ENCODE data around the gene C1QL1. TPM values are rescaled to one million over a fixed set of nuclear protein-coding genes. Genes with fewer than 3 reads are reported as not detected.
A peak's percentile ranks its signal among the peaks of the same experiment; 100 is the strongest.

The C1QL1 gene
- total RNA-seq, 2 donors from 2014 or later, result not detected

DNA sequence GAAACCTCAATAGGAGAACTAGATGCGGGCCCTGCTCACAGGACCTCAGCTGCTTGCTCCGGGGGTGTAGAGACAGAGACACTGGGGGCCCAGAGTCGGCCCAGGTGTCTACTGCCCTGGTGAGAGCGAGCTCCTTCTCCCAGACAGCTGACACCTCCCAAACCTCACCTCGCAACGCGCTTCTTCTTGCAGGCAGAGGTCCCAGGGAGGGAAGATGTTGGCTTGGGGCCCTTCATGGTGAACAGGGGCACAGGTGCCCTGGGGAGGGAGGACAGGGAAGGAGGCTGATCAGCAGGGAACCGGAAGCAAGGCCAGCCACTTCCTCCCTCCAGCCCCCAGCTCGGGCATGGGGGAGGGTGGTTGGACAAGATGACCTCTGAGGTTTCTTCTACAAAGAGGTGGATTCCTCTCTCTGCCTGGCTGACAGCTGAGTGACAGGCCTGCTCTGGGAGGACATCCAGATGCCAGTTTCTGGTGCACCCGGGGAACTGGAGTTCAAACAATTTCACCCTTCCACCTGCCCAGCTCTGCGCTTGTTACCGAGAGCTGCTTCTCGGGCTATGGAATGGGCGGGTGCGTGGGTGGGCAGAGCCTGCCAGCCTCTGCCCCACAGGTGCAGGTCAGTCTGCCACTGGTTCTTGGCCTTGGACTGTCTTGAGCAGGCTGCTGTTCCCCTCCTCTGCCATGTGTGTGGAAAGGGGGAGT, 41.1 kb downstream of the C1QL1 start:
- peaks cover 2% of the 10 kb centered on the region for H3K36me3 Mint-ChIP-seq (ENCODE audit: low read depth)
- ATAC-seq, result no peak
- peaks cover 10% of the 10 kb centered on the region for H3K27me3 Mint-ChIP-seq
- H3K9me3 ChIP-seq (ENCODE audit: control insufficient read depth, low read length, poor library complexity, severe bottlenecking), result no peaks in the 10 kb centered on the region
- H3K27ac Mint-ChIP-seq, result no peak overlapping the region
- no peak overlapping the region for H3K4me3 Mint-ChIP-seq
- no peak for DNase-seq
- no peaks in the 10 kb centered on the region for H3K4me1 Mint-ChIP-seq

DNA sequence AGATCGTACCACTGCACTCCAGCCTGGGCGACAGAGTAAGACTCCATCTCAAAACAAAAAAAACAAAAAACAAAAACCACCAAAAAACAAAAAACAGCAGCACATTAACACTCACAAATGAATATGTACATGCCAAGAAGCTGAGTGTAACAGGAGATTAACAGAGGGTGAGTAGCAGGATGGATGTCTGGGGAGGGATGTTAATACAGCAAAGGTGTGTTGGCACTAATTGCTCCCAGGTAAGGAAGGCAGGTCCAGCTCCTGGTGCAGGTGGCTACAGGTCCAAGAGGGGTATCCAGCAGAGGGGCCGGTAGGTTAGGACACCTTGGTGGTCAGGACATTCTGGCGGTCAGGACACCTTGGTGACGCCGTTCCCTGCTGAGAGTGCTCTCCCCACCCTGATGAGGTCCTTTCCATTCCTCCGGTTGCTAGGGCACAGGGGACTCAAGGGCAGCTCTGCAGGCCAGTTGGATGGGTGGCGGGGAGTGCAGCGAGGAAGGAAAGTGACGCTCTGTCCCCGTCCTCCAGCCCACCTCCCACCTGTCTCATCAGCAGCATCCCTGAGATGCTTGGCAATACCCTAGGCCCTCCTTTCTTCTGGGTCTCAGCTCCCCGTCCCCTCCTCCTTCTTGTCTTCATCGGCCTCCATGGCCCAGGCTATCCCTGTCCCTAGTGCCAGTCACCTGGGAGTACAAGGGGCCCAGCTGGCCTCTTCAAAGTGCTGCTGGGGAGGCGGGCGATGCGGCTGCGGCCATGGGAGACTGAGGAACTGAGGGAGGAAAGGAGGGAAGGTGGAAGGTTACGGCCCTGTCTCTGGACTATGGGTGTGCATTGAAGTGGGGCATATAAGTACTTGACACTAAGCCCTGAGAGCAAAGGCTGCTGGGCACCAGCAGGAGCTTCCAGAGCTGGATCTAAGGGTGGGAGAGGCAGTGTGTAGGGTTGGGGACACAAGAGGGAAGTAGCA, 42.1 kb downstream of the C1QL1 start:
- Mint-ChIP-seq H3K4me1 (no peaks in the 10 kb centered on the region), H3K27me3 (peaks cover 19% of the 10 kb centered on the region), H3K36me3 (ENCODE audit: low read depth) (peaks cover 2% of the 10 kb centered on the region), H3K27ac (no peak overlapping the region), H3K4me3 (no peak overlapping the region)
- no peak for DNase-seq
- no peaks in the 10 kb centered on the region for H3K9me3 ChIP-seq (ENCODE audit: control insufficient read depth, low read length, poor library complexity, severe bottlenecking)
- no peak for ATAC-seq

DNA sequence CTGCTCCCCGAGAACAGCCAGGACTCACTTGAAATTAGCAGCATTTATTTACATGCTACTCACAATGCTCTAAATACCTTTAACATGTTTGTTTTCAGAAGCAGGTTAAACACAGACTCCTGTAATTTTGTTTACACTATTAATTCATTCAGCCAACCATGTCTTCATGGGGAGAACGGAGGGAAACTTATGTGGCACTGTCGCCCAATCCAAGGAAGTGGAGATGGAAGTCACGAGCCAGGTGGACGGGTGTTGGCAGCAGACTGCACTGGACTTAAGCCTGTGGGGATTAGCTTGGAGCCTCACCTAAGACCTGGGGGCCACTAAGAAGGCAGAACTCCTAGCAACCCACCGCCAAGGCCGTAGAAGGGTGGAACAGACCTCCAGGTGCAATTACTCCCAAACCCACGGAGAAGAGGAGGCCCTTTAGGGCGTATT, 44.0 kb downstream of the C1QL1 start:
- ATAC-seq (no peak), DNase-seq (no peak)
- Mint-ChIP-seq H3K4me1 (no peaks in the 10 kb centered on the region), H3K4me3 (no peak overlapping the region), H3K27ac (peak overlapping the region; percentile 43), H3K27me3 (peaks cover 29% of the 10 kb centered on the region), H3K36me3 (ENCODE audit: low read depth) (peaks cover 2% of the 10 kb centered on the region)
- no peaks in the 10 kb centered on the region for H3K9me3 ChIP-seq (ENCODE audit: control insufficient read depth, low read length, poor library complexity, severe bottlenecking)

DNA sequence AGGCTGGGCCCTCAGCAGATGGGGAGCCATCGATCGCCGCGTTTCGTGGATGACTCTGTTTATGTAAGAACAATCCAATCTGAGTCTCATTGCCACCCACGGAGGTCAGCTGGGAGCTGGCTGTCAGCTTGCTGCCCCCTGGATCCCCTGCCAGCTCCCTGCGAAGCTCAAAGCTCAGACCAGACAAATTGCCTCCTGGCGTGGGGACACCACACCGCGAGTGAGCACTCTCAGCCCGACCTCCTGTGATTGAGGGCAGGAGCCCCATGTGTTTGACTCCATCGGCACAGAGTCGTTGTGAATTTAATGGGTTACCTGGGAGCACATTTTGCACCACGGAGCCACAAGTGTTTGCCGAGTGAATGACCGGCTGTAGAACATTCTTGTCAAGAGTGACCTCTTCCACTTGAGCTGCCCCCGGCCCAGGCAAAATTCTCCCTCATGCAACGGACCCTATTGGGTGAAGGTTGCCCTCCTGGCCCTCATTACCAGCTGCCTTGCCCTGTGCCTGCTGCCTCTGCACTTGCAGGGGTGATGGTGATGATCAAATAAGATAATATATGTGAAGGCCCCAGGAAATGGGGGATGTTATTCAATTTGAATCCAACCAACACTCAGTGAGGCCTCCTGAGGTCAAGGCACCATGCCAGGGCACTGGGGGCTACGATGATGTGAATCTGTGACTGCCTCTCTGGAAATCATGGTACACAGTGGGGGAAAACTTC, 45.2 kb downstream of the C1QL1 start:
- Mint-ChIP-seq H3K4me3 (no peak overlapping the region), H3K4me1 (no peaks in the 10 kb centered on the region), H3K27ac (no peak overlapping the region), H3K27me3 (peaks cover 29% of the 10 kb centered on the region), H3K36me3 (ENCODE audit: low read depth) (peaks cover 2% of the 10 kb centered on the region)
- H3K9me3 ChIP-seq (ENCODE audit: control insufficient read depth, low read length, poor library complexity, severe bottlenecking), result no peaks in the 10 kb centered on the region
- DNase-seq (no peak), ATAC-seq (no peak)

DNA sequence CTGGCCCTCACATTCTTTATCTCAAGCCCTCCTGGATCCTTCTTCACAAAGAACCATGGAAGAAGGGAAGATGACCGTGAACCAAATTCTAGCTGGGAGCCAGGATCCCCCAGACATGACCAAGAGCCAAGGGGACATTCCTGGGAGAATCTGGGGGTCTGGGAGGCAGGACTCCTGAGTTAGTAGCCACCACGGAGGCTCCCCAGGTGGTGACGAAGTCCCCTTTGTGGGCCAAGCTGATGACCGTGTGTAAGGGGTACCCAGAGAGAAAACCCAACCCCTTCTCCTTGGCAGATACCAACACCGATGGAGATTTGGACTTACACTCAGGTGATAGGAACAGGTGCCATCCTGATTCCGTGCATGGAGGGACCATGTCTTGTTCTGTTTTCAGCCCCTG, 46.0 kb downstream of the C1QL1 start:
- ATAC-seq, result no peak
- Mint-ChIP-seq H3K27ac (no peak overlapping the region), H3K27me3 (peaks cover 29% of the 10 kb centered on the region), H3K4me1 (no peaks in the 10 kb centered on the region), H3K4me3 (no peak overlapping the region), H3K36me3 (ENCODE audit: low read depth) (peaks cover 2% of the 10 kb centered on the region)
- no peaks in the 10 kb centered on the region for H3K9me3 ChIP-seq (ENCODE audit: control insufficient read depth, low read length, poor library complexity, severe bottlenecking)
- DNase-seq, result no peak

DNA sequence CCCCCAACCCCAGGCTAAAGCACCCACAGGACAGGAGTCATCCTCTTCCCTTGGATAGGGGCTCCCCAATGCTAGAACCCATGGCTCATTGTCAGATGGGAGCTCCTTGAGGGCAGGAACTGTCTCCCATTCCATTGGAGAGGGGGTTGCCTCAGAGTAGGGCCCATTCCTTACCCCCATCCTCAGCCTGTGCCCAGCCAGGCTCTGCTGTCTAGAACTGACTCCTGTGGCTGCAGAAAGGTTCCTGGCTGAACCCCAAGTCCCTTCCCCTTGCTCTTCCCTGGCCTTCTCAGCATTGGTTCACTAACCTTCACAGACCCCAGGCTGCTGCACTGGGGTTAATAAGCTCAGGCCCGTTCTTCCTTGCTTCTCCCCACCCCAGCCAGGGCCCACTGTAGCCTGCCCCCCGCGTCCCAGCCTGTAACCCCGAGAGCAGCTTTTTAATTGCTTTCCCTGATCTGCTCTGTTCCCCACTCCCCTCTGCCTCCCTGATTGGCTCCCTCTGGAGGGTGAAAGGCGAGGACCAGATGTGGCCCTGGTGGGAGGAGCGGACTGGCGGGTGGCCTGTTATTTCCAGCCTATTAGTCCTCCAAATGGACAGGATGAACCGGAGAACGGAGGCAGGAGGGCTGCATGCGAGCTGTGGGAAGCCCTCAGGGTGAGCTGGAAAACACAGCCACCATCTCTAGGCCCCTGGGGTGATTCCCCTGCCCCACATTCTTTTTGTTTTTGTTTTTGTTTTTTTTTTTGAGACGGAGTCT, 46.8 kb downstream of the C1QL1 start:
- no peaks in the 10 kb centered on the region for H3K9me3 ChIP-seq (ENCODE audit: control insufficient read depth, low read length, poor library complexity, severe bottlenecking)
- peaks cover 31% of the 10 kb centered on the region for H3K27me3 Mint-ChIP-seq
- H3K4me1 Mint-ChIP-seq, result no peaks in the 10 kb centered on the region
- H3K27ac Mint-ChIP-seq, result no peak overlapping the region
- DNase-seq (no peak), ATAC-seq (no peak)
- H3K36me3 Mint-ChIP-seq (ENCODE audit: low read depth), result no peaks in the 10 kb centered on the region
- H3K4me3 Mint-ChIP-seq, result no peak overlapping the region

DNA sequence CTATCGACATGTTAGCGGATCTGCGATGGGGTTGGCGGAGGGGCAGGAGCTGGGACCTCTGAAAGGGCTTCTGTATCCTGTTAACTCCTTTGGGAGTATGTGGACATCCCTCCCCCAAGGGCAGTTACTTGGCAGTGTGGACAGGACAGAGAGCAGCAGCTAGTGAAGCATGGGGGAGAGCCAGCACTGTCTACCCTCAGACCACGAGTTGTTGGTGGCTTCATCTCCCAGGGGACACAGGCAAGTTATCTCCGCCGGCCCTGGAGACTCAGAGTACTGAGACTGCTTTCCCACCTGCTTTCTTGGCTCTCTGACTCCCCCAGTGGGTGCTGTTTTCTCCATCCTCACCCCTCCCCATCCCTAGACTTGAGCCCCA, 47.5 kb downstream of the C1QL1 start:
- no peaks in the 10 kb centered on the region for H3K9me3 ChIP-seq (ENCODE audit: control insufficient read depth, low read length, poor library complexity, severe bottlenecking)
- ATAC-seq, result no peak
- H3K27ac Mint-ChIP-seq, result no peak overlapping the region
- H3K4me3 Mint-ChIP-seq, result no peak overlapping the region
- peaks cover 34% of the 10 kb centered on the region for H3K27me3 Mint-ChIP-seq
- H3K36me3 Mint-ChIP-seq (ENCODE audit: low read depth), result no peaks in the 10 kb centered on the region
- no peaks in the 10 kb centered on the region for H3K4me1 Mint-ChIP-seq
- DNase-seq, result no peak

DNA sequence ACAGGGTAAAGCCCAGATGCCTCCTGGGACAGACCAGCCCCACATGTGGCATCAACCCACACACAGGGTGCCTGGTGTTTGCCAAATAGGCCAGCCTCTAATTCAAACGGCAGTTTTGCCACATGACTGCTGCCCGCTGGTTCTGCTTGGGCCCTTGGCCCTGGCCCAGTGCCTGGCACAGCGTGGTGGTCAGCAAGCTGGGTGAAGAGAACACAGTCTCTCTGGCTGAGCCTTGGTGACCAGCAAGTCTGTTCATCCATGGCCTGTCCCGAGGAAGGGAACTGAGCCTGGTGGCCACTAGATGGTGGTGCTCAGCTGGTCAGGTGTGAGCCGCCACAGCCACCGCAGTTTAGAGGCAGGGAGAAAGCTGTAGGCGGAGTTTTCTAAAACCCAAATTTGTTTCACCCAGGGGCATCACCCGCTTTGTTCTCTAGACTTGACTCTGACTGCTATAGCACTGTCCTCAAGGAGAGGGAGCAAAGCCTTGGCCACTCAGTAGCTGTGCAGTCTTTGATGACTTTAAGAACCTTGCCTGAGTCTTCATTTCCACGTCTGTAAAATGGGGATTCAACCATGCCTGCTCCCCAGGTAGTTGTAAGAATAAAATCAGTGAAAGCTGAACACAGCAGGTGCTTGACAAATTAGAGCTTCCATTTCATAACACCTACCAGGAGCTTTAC, 48.1 kb downstream of the C1QL1 start:
- no peaks in the 10 kb centered on the region for H3K36me3 Mint-ChIP-seq (ENCODE audit: low read depth)
- peaks cover 34% of the 10 kb centered on the region for H3K27me3 Mint-ChIP-seq
- H3K27ac Mint-ChIP-seq, result no peak overlapping the region
- ATAC-seq (peak; percentile 87), DNase-seq (peak; percentile 29 to 35 (median 32))
- no peaks in the 10 kb centered on the region for H3K4me1 Mint-ChIP-seq
- no peak overlapping the region for H3K4me3 Mint-ChIP-seq
- no peaks in the 10 kb centered on the region for H3K9me3 ChIP-seq (ENCODE audit: control insufficient read depth, low read length, poor library complexity, severe bottlenecking)

DNA sequence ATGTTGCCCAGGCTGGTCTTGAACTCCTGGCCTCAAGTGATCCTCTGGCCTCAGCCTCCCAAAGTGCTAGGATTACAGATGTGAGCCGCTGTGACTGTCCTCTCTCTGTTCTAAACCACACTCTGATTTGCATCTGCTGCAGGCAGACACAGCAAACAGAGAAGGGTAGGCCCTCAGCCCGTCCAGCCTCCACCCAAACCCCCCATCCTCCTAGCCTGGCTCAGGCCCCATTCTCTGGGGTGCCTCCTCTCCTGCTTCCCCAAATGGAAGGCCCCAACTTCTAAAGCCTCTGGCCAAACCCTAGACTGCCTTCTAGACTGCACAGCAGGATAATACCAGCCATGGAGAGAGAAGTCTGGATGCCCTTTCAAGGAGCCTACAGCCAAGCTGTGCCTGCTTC, 48.7 kb downstream of the C1QL1 start:
- ATAC-seq (no peak), DNase-seq (no peak)
- H3K36me3 Mint-ChIP-seq (ENCODE audit: low read depth), result no peaks in the 10 kb centered on the region
- H3K4me1 Mint-ChIP-seq, result no peaks in the 10 kb centered on the region
- no peaks in the 10 kb centered on the region for H3K9me3 ChIP-seq (ENCODE audit: control insufficient read depth, low read length, poor library complexity, severe bottlenecking)
- H3K27ac Mint-ChIP-seq, result no peak overlapping the region
- no peak overlapping the region for H3K4me3 Mint-ChIP-seq
- peaks cover 40% of the 10 kb centered on the region for H3K27me3 Mint-ChIP-seq

DNA sequence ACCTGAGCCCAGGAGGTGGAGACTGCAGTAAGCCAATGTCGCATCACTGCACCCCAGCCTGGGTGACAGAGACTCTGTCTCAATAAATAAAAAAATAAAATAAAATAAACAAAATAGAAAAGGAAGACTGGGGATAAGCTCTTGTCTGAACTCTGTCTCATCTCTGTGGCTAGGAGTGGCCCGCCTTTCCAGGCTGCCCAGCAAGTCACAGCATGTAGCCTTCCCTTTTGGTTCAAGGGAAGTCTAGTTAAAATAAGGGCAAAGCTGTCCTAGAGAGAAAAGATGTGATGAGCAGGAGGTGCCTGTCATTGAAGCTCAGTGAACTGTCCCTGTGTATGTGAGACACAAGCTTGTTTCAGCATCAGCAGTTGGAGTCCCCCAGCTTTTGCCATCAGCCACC, 50.1 kb downstream of the C1QL1 start:
- no peaks in the 10 kb centered on the region for H3K9me3 ChIP-seq (ENCODE audit: control insufficient read depth, low read length, poor library complexity, severe bottlenecking)
- Mint-ChIP-seq H3K4me1 (peaks cover 6% of the 10 kb centered on the region), H3K27ac (no peak overlapping the region), H3K27me3 (peaks cover 53% of the 10 kb centered on the region), H3K4me3 (no peak overlapping the region), H3K36me3 (ENCODE audit: low read depth) (peaks cover 4% of the 10 kb centered on the region)
- ATAC-seq, result no peak
- no peak for DNase-seq

DNA sequence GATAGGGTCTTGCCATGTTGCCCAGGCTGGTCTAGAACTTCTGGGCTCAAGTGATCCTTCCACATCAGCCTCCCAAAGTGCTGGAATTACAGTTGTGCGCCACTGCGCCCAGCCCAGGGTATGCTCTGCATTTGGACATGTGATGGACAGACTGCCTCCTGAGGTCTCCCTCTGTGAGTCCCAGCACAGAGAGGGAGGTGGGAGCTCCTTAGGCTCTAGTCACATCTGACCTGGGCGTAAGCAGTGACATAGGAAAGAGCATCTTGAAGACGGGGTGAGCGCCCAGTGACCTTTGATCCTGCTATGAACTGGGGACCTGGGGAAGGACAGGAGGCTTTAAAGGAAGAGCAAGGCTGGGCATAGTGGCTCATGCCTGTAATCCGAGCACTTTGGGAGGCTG, 50.6 kb downstream of the C1QL1 start:
- Mint-ChIP-seq H3K27me3 (peaks cover 51% of the 10 kb centered on the region), H3K4me1 (peaks cover 6% of the 10 kb centered on the region), H3K4me3 (no peak overlapping the region), H3K36me3 (ENCODE audit: low read depth) (peaks cover 4% of the 10 kb centered on the region), H3K27ac (no peak overlapping the region)
- ATAC-seq (no peak), DNase-seq (no peak)
- no peaks in the 10 kb centered on the region for H3K9me3 ChIP-seq (ENCODE audit: control insufficient read depth, low read length, poor library complexity, severe bottlenecking)

DNA sequence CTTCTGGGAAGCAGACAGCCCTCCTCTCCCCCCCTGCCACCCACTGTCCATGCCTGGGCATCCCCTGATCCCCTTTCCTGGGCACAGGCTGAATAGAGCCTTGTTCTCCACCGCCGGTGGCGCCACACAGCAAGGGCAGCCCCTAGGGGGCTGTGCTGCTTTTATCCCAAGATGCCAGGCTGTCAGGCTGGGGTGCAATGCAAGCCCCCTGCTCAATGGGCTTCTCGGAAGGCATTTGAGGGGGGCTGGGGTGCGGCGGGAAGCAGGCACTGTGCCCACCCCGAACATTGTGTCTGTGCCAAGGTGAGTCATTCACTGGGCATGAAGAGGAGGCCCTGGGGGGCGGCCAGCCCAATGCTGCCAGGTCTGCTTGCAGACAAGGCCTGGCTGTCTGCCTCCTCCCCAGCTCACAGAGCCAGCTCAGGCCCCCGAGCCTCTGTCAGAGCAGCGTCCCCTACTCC, 51.3 kb downstream of the C1QL1 start:
- DNase-seq (no peak), ATAC-seq (no peak)
- H3K36me3 Mint-ChIP-seq (ENCODE audit: low read depth), result peaks cover 4% of the 10 kb centered on the region
- H3K9me3 ChIP-seq (ENCODE audit: control insufficient read depth, low read length, poor library complexity, severe bottlenecking), result no peaks in the 10 kb centered on the region
- no peak overlapping the region for H3K4me3 Mint-ChIP-seq
- H3K4me1 Mint-ChIP-seq, result peaks cover 6% of the 10 kb centered on the region
- H3K27ac Mint-ChIP-seq, result no peak overlapping the region
- H3K27me3 Mint-ChIP-seq, result peaks cover 51% of the 10 kb centered on the region
